ENCODE measurements around the gene CALML3.

The CALML3 gene

GRCh38 chr10:5545011-5545410 is 20.2 kb downstream of the CALML3 start:
- no peak for DNase-seq

- DNase-seq, result no peak
These were observed 20.6 kb downstream of the CALML3 start for GRCh38 chr10:5545426-5545777.

GRCh38 chr10:5545778-5546710 is 21.3 kb downstream of the CALML3 start:
- no peak for DNase-seq

GRCh38 chr10:5546891-5547680 is 22.3 kb downstream of the CALML3 start:
- no peak for DNase-seq

GRCh38 chr10:5547681-5547930 is 22.8 kb downstream of the CALML3 start:
- DNase-seq, result no peak

- DNase-seq, result peak; percentile 18
These were observed 23.3 kb downstream of the CALML3 start for GRCh38 chr10:5547931-5548660.

GRCh38 chr10:5549462-5550249 is 24.9 kb downstream of the CALML3 start:
- no peak for DNase-seq

- DNase-seq, result no peak
These were observed 25.4 kb downstream of the CALML3 start for GRCh38 chr10:5550250-5550545.

- no peak for DNase-seq
These were observed 26.1 kb downstream of the CALML3 start for GRCh38 chr10:5550621-5551530.

GRCh38 chr10:5551531-5552375 is 27.0 kb downstream of the CALML3 start:
- DNase-seq, result peak; percentile 41

- no peak for DNase-seq
These were observed 27.9 kb downstream of the CALML3 start for GRCh38 chr10:5552376-5553321.

GRCh38 chr10:5553400-5554170 is 28.8 kb downstream of the CALML3 start:
- DNase-seq, result no peak

GRCh38 chr10:5555021-5555510 is 30.3 kb downstream of the CALML3 start:
- DNase-seq, result no peak

- no peak for DNase-seq
These were observed 31.1 kb downstream of the CALML3 start for GRCh38 chr10:5555881-5556280.

GRCh38 chr10:5556576-5556975 is 31.8 kb downstream of the CALML3 start:
- no peak for DNase-seq

GRCh38 chr10:5557040-5557721 is 32.4 kb downstream of the CALML3 start:
- no peak for DNase-seq

- DNase-seq, result no peak
These were observed 33.3 kb downstream of the CALML3 start for GRCh38 chr10:5557799-5558771.

All from inflammatory macrophage treated with lipopolysaccharide for 4 hours (primary cell).